Measurements from ENCODE around the gene TMEM151B. TPM values are rescaled to one million over a fixed set of nuclear protein-coding genes. Genes with fewer than 3 reads are reported as not detected.

The TMEM151B gene
- under 0.01 TPM in 1 of 2 replicates, not detected in the other for total RNA-seq

DNA sequence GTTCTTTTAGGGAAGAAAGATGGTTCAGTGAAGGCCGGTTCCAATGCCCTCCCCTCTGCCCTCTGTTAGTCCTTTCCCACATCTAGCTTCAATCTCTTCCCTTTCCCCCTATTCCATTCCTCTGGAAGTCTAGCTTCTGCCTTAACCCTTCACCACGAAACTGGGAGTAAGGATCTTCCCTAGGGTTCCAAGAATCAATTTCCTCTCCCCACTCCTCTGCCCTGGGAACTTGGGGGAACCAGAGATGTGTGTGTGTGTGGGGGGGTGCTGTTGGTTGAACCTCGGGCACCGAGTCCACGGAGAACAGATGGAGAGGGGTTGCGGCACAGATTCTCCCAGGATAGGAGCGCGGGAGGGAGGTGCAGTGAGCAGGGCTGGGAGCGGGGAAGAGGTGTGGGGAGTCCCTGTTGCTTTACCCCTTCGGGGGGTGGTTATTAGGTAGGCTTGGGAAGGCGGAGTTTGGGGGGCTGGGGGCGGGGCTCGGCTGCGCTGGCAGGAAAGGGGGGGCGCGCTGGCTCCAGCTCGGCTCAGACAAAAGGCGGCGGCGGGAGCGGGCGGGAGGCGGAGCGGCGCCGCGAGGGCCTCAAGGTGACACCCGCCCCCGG is at the start of gene TMEM151B:
Gene TMEM151B, plus strand, starts transcription at position 530 of the 605 bp plus-strand sequence. CDS start 293 bp downstream, outside the sequence.

GRCh38 chr6:44223319-44224028 is 46.8 kb upstream of the TMEM151B start, which contains the start of gene SLC29A1:
SLC29A1 (plus strand) TSS chr6:44223595; CDS start chr6:44227314, 3,719 bp downstream.

GRCh38 chr6:44246663-44247337 is 23.4 kb upstream of the TMEM151B start, which contains the start of gene HSP90AB1:
HSP90AB1 (plus strand) TSS chr6:44247101; CDS start chr6:44248630, 1,529 bp downstream.

DNA sequence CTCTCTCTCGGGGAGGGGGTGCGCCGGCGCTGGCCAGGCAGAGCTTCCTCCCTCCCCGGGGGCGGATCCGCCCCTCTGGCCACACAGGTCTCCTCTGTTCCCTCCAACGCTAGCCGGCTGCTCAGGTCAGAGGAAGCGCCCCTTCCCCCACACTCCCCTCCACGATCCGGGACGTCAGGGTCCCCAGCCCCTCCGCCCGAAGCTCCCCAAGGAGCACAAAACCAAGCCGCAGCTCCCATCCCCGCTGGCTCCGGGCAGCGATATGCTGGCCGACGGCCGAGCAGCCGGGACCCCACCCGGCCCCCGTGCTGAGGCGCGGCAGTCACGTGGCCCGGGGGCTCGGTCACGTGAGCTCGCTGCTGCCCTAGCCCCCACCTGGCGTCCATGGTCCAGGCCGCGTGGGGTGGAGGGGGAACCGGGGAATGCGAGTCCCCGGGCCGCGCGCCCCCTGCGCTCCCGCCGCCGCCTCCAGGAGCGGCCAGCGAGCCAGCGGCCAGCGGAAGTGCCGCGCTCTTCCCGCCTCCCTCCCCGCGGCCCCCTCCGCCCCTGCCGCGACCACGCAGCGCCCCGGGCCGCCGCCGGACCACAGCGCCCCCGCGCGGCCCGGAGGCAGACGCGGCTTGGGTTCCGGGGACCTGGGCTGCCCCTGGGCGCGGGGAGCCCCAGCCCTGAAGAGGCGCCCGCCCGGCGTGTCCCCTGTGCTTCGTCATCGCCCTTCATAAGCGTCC is 13.1 kb upstream of the TMEM151B start, which contains the start of gene SLC35B2:
Gene SLC35B2, minus strand, starts transcription at position 504 of the 728 bp plus-strand sequence. Its CDS starts 118 bp downstream, at position 386.

GRCh38 chr6:44265007-44265721 is 5.1 kb upstream of the TMEM151B start, which contains the start of gene NFKBIE:
NFKBIE (minus strand) TSS chr6:44265551; CDS start chr6:44265346, 205 bp downstream.

GRCh38 chr6:44312901-44313788 is 42.9 kb downstream of the TMEM151B start, which contains the start of gene AARS2:
AARS2 (minus strand) TSS chr6:44313347; CDS start chr6:44313323, 24 bp downstream.

DNA sequence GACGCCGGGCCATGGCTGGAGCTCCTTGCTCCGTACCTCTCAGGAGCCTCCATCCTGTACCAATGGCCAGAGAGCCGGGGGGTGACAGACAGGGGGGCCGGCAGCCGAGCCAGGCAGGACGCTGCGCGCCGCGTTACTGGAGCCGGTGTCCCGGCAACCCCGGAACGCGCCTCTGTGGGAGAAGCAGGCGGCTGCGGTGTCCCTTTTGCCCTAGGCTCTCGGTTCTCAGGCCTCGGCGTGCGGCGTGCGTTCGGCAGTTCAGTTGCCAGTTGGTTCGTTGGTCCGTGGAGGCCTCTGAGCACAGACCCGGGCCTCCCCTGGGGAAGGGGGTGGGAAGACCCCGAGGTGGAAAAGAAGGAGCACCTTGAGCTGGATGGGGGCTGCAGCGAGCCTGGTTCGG is 72.2 kb downstream of the TMEM151B start, which contains the start of gene SPATS1:
Gene SPATS1, plus strand, starts transcription at position 162 of the 400 bp plus-strand sequence. CDS start 446 bp downstream, outside the sequence.

Other genes with a start within 250 kb of the TMEM151B start
- 67.4 and 97.3 TPM in 2 replicates for gene MRPL14, start 143.0 kb upstream of the TMEM151B start, total RNA-seq
- gene TMEM63B, start 142.9 kb upstream of the TMEM151B start, total RNA-seq, result 25.3 and 32.9 TPM in 2 replicates
- gene CAPN11, start 111.6 kb upstream of the TMEM151B start, total RNA-seq, result not detected in 2 replicates
- gene MYMX, start 53.5 kb upstream of the TMEM151B start, total RNA-seq, result not detected in 2 replicates
- gene SLC29A1, start 46.9 kb upstream of the TMEM151B start, total RNA-seq, result 11.4 and 15.1 TPM in 2 replicates
- gene HSP90AB1, start 23.3 kb upstream of the TMEM151B start, total RNA-seq, result 642 and 947 TPM in 2 replicates
- 94.2 and 107 TPM in 2 replicates for gene SLC35B2, start 12.9 kb upstream of the TMEM151B start, total RNA-seq
- gene NFKBIE, start 4.9 kb upstream of the TMEM151B start, total RNA-seq, result 5.2 and 7.5 TPM in 2 replicates
- 25.7 and 31.5 TPM in 2 replicates for gene AARS2, start 42.9 kb downstream of the TMEM151B start, total RNA-seq
- gene SPATS1, start 72.2 kb downstream of the TMEM151B start, total RNA-seq, result not detected in 2 replicates
- 25.7 and 32.3 TPM in 2 replicates for gene CDC5L, start 117.3 kb downstream of the TMEM151B start, total RNA-seq

Measured in uterine smooth muscle cell (primary cell).